ENCODE results near the gene TNNI3.
"Not testable (repeated sequence)": the region's sequence is repeated elsewhere in the genome, so short reads cannot be mapped to it uniquely, and the experiment has no call there.

The TNNI3 gene

DNA sequence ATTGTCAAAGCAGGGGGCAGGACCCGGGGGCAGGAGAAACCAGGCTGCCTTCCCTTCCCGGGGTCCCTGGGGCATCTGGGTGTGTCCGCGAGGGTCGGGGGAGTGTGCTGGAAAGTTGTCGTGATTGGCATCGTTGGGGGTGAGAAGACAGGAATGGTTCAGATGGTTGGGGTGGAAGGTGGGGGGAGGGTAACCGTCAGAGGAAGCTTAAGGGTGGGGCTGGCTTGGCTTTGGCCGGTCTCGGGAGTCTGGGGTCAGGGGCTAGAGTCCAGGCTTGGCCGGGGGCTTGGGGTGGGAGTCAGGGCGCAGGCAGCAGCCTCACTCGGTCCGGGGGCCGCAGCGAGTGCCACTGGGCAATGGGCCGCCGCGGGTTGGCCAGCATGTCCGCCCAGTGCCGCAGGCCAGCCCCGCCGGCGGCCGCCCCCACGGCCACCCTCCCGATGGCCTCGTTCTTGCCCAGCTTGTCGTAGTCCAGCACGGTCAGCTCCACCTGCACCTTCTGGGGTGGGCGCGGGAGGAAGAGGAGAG, 15.7 kb upstream of the TNNI3 start:
- no peak for DNase-seq (ENCODE audit: low read depth in 3 of 3)

DNA sequence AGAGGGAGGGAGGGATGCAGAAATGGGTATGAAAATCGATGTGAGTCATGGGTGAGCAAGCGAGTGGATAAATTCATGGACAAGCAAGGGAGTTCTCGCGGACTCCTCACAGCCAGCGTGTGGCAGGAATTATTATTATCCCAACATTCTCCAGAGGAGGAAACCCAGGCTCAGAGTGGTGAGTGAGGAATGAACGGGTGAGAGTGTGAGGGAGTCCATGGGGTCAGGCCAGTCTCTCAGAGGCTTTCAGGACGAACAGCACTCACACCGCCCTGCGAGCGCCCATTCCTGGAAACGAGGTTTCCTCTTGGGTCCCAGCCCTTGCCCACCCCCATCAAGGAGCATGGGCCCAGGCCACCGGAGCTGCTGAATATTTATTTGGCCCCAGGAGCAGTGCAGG, 15.2 kb upstream of the TNNI3 start:
- DNase-seq (ENCODE audit: low read depth in 3 of 3): no peak

DNA sequence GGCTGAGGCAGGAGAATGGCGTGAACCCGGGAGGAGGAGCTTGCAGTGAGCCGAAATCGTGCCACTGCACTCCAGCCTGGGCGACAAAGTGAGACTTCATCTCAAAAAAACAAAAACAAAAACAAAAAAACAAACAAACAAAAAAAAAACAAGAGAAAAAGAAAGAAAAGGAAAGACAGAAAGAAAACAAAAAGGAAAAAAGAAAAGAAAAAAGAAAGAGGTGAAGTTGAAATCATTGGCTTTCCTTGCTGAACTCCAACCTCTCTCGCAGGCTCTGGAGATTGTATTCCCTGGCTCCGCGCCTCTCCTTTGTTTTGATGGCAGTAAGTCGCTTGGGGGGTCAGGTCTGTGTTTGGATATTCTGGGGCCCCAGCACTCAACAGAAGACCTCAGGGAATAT, 14.8 kb upstream of the TNNI3 start:
- not testable (repeated sequence) for DNase-seq (ENCODE audit: low read depth in 3 of 3)

DNA sequence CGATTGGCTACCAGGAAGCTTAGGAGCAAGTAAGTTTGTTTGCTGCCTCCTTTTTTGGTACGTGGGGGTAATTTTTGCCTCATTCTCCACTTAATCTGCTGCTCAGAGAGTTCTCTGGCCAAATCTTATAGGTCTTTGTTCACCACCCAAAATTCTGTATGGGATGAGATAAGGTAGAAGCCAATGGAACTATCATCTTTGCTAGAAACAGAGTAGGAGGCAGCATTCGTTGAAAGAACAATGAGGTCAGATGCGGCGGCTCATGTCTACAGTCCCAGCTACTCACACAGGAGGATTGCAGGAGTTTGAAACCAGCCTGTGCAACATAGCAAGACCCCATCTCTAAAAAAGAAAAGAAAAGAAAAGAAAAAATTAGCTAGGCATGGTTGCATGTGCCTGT, 13.9 kb upstream of the TNNI3 start:
- no peak for DNase-seq (ENCODE audit: low read depth in 3 of 3)

DNA sequence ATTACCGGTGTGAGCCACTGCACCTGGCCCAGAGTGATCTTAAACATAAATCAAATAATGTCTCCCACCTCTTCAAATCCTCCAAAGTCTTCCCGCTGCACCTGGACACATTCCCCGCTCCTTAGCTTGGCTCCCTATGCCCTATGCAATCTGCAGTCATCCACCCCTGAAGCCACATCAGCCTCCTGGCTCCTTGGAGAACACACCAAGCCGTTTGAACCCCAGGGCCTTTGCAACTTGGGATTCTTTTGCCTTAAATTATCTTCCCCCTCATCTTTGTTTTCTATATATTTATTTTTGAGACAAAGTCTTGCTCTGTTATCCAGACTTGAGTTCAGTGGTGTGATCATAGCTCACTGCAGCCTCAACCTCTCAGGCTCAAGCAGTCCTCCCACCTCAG, 11.6 kb upstream of the TNNI3 start:
- DNase-seq (ENCODE audit: low read depth in 3 of 3): no peak

DNA sequence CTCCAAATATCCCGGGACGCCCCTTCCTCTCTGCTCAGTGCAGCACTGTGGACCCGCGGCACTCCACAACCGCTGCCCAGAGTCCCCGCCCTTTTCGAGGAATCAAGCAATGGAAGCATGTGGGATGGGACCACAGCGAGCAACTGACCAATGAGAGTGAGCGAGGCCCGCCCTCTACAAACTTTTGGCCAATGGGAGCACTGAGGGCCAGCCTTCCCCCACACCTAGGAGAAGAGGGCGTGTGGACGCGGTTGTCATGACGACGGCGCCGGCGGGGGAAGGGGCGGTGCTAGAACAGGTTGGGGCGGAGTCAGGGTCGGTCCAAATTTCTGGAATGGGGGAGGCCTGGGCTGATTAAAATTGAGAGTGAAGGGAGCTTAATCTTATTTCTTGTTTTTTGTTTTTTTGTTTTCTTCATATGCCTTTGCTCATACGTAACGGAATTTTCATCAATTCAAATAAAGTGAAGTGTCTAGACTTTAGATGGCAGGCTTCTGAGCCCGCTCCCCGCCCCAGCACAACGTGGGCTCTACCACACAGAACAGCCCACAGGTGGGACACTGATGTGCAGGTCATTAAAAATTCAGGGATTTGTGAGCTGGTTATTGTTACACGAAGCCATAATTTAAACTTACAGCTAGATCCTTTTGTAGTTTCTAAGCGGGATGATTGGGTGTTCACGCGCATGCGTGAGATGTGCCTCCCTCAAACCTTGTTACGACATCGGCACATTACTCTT, 9.2 kb upstream of the TNNI3 start, which contains the start of gene DNAAF3:
DNAAF3 (minus strand) TSS at position 84 of the 739 bp plus-strand sequence. CDS start 200 bp downstream, outside the sequence.
- DNase-seq (ENCODE audit: low read depth in 3 of 3): peak; percentile 40 to 83 (median 54)

DNA sequence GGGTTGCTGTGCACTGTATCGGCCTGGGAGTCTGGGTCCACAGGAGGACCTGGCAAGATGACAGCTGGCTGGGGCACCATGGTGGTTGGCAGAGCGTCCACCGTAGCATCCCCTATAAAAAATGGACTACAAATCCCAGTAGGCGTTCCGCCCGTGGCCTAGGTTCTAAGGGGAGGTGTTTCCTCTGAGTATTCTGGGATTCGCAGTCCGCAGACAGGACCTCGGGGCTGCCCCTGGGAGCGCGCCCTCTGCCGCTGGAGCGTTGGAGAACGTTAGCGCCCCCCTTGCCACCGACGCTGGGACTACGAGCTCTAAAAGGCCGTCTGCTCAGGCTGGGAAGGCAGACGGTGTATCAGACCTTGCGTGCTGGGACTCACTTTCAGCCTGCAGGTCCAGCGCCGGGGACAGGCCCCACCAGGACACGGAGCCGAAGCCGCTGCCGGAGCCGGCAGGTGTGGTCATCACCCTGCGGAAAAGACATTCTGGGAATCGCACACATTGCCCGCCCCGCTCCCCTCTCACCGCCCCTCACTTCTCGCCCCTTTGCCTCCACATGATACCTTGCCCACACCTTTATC, 8.5 kb upstream of the TNNI3 start:
- DNase-seq (ENCODE audit: low read depth in 3 of 3): peak in 1 of 3 experiments; percentile 59

DNA sequence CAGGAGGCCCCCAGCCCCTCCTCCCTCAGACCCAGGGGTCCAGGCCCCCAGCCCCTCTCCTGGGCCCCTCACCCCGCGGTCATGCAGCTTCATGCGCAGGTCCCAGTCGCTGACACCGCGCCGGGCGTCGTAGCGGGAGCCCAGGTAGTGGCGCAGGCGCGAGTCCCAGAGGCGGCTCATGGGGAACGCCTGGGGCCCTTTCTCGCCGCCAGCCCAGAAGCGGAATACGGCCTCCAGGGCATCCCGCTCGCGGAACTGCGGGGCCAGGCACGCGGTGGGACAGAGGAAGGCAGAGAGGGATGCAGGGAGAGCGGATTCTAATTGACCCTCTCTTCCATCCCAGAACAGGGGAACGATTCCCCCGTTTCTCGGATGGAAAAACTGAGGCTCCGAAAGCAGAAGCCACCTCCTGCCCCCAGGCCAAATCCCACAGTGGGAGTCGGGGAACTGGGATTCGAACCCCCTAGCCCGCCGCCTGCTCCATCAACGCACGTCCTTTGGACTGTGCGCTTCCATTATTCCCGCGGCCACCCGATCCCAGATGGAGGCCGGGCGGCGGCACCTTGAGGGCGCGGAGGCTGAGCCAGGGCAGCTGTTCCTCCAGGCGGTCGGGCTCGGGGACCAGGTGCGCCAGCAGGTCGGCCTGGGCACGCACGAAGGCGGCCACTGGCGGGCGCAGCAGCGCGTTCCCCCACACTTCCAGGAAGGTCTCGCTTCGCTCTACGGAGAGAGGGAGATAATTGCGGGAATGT, 4.2 kb upstream of the TNNI3 start:
- no peak for DNase-seq (ENCODE audit: low read depth in 3 of 3)

DNA sequence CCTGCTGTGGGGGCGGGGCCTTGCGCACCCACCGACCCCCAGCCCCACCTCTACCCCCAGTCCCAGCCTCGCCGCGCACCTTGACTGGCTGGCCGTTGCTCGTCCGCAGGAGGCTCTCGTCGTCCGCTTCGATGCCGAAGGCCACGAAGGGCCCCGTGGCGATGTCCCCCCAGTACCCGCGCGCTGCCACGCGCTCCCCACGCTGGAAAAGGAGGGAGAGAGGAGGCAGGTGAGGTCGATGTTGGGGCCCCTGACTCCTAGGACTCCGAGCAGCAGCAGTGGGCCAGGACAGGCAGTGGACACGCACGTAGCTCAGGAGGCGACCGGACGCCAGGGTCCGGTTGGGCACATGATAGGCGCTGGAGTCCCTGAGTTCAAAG, 3.4 kb upstream of the TNNI3 start:
- DNase-seq (ENCODE audit: low read depth in 3 of 3): no peak

DNA sequence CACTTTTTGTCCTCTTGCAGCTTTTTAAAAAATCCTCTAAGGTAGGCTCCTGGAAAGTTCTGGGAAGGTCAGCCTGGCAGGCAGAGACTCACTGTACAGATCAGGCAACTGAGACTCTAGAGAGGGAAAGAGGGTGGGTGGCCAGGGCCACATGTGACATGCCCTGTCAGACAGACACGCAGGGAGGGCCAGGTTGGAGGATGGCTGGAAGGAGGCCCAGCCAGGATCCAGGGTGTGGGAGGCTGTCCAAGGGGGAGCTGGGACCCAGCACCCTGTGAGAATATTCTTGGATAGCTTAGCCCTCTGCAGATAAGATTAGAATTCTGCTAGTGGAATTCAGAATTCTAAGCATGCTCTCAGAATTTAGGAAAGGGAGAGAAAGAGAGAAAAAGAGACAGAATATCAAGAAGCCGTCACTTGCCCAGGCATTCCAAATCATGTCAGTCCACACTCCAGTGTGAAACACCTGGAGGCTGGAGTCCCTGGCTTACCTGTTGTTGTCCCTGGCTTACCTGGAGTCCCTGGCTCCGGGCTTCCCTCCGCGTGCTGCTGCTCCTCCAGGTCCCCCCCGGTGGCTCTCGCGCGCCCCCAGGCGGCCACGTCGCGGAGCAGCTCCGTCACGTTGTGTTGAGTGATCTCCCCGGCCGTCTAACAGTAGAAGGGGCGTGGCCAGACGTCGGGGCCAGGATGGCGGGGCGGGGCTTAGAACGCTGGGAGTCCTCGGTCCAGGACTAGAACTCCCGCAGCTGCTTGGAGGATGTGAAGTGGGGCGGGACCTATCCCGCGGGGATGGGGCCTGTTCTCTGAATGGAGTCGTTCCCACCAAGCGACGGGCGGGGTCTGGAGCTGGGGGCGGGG, 2.8 kb upstream of the TNNI3 start:
- peak; percentile 75 to 90 (median 82) for DNase-seq (ENCODE audit: low read depth in 3 of 3)

DNA sequence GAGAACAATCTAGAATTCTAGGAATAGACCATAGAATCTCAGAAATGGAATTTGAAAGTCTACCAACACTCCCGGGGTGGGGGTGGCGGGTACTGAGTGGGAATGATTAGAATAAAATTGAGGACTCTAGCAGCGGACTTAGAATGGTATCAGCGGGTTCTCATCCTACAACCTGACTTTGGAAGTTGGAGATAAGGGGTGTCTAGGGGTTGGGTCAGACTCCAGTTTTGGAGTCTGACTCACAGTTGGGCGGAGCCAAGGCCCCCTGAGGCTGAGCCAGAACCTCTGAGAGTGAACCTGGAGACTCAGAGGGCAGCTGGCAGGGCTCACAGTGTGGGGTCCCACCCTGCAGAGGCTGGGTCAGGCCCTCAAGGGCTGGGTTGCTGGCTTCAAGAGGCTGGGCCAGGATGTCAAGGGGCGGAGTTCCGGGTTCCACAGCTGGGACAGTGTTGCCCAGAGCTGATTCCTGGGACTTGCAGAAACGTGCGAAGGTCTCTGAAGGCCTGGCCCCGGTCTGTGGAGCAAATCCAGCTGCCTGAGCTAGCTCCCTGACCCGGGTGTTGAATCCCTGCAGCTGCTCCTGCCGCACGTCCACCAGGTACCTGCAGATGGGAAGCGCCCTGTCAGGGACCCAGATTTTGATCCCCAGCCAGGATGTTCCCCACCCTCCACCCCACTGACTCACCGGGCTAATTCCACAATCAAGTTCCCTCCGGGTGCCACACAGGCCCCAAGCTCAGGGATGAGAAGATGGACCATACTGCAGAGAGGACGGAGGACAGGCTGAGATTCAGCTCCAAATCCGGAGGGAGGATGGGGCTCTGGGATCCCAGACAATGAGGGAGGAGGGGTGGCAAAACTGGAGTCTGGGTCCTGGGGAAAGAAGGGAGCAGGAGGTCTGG, 1.6 kb upstream of the TNNI3 start:
- no peak for DNase-seq (ENCODE audit: low read depth in 3 of 3)

DNA sequence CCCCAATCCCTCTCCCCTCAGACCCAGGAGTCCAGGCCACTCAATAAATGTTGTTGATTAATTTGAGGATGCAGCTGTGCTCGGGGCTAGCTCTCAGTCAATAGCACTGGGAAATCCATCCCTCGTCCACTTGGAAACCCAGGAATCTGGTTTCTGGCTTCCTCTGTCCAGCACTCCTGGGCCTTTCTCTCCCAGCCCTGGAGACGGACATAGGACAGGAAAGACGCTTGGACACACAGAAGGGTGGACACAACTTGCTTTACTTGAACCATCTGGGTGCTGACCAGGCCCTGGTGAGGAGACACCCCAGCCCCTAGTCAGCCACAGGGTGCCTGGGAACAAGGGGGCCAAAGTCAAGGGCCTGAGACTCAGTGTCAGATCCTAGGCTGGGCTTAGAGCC, 891 bp upstream of the TNNI3 start:
- DNase-seq (ENCODE audit: low read depth in 3 of 3): no peak

DNA sequence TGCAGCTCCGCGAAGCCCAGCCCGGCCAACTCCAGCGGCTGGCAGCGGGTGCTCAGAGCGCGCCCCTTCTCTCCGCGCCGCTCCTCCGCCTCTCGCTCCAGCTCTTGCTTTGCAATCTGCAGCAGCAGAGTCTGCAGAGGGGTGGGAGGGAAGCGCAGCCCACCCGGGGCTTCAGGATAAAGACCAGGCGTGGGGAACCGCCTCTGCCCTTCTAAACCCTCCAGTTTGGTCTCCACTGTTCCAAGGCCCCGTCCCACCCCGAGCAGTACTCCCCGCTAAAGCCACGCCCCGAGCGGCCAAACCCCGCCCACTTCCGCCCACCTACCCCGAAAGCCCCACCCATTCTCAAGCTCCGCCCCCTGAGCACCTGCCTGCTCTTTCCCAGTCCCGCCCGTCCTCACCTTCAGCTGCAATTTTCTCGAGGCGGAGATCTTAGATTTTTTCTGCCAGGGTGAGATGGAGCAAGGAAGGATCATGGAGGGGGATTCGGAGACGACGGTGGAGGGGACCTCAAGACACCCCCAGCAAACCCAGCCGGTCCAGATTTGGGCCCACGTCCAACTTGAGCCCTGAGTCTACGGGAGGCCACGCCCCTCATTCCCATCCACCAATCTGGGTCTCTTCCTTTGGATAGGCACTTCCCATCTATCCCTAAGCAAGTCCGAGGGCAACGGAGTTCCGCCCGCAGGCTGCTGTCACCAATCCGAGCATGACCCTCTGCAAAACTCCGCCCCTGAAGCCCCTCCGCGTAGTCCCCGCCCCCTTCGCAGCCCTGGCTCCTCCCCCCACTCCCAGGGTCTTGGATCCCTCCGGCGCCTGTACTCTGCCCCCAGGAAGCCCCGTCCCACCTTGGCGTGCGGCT, 1.1 kb downstream of the TNNI3 start:
- DNase-seq (ENCODE audit: low read depth in 3 of 3): peak in 1 of 3 experiments; percentile 39

DNA sequence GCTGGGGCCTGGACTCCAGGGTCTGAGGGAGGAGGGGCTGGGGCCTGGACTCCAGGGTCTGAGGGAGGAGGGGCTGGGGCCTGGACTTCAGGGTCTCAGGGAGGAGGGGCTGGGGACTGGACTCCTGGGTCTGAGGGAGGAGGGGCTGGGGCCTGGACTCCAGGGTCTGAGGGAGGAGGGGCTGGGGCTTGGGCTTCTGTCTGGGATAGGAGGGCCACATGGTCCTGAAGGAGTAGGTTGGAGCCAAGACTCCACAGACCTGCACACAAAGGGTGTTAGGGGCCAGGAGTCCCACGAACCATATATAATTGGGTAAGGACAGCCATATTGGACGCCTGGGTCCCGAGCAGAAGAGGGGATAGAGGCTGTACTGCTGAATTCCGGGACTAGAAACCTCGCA, 1.7 kb downstream of the TNNI3 start:
- not testable (repeated sequence) for DNase-seq (ENCODE audit: low read depth in 3 of 3)

DNA sequence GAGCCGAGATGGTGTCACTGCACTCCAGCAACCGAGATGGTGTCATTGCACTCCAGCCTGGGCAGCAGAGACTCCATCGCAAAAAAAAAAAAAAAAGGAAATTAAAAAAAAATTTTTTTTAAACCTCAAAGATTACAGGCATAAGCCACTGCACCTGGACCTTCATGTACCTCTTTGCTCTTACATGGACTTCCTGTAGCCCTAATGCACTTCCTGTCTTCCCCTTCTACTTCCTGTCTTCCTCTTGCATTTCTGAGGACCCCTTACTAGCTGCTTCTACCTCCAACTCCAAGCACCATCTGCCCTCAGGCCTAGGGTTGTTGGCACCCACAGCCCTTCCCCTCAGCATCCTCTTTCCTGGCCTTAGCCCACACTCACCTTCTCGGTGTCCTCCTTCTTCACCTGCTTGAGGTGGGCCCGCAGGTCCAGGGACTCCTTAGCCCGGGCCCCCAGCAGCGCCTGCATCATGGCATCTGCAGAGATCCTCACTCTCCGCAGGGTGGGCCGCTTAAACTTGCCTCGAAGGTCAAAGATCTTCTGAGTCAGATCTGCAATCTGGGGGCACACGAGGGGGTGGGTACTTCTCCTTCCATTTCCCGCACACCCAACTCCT, 3.8 kb downstream of the TNNI3 start:
- DNase-seq (ENCODE audit: low read depth in 3 of 3): no peak

DNA sequence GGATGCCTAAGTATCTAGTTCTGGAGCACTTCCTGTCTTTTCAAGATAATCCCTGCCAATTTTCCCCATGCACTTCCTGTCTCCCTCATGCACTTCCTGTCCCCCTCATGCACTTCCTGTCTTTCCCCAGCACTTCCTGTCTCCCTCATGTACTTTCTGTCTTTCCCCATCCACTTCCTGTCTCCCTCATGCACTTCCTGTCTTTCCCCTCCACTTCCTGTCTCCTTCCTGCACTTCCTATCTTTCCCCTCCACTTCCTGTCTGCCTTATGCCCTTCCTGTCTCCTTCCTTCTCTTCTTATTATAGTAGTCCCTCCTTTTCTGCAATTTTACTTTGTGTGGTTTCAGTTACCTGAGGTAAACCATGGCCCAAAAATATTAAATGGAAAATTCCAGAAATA, 5.5 kb downstream of the TNNI3 start:
- DNase-seq (ENCODE audit: low read depth in 3 of 3): no peak

DNA sequence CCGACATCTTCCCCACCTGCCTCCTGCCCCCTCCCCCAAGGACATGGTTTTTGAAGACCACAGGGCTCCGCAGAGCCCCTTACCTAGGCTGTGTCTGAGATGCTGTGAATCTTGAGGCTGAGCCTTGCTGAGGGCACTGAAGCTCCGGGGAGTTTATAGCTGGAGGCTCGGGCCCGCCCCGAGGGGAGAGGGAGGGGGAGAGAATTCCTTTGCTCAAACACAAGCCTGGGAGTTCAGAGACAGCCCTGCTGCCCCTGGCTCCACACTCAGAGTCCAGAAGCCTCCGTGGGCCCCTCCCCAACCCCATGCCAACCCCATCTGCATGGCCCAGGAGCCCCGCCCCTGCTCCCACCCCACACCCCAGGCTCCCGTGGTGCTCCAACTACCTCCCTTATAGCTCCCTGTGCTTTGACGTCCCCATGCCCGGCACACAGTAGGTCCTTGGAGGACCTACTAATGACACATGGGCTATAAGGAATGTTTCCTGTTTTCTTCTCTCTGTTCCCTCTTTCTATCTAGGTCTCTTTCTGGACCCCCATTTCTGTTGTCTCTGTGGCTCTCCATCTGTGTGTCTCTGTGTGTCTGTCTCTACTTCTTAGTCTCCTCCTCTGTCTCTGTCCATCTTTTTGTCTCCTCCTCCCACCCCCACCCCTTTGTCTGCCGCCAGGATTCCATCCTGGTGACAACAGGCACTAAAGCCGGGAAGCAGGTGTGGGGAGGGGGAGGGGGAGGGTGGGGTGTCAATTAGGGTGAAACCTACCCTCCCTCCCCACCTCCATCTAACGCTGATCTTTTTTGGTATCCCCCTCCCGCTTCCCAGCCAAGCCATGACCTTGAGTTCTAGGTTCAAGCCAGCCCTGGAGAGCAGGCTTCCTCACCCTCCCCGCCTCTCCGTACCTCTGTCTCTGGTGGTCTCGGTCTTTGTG, 8.2 kb downstream of the TNNI3 start, which contains the start of gene TNNT1:
TNNT1 (minus strand) TSS at position 129 of the 926 bp plus-strand sequence. CDS start 2,049 bp downstream, outside the sequence.
- no peak for DNase-seq (ENCODE audit: low read depth in 3 of 3)

Measured in stimulated activated CD4-positive, alpha-beta T cell treated with anti-CD3 and anti-CD28 coated beads, TNF-alpha, amount 100 ng/mL, for 24 hours (primary cell).